Stimulated activated effector memory CD8-positive, alpha-beta T cell treated with anti-CD3 and anti-CD28 coated beads, Interleukin-12 subunit alpha, Interleukin-12 subunit beta, amount 100 ng/mL, for 72 hours (primary cell): Measurements from ENCODE around the gene SBF1.

Source experiments
- ATAC-seq: fragments of 150-1000 bp; cut with Tn5 transposase; 2 replicates; pipeline ENCODE4 v1.10.0; 2021
- DNase-seq, 2 donors: peaks; one replicate each; pipeline ENCODE4 v3.0.0; 2021 to 2022; ENCODE audit warnings: low spot score in 2 of 2
- H3K27ac Mint-ChIP-seq: one replicate; pipeline ENCODE4 v1.8.0; 2022; ENCODE audit warnings: mild to moderate bottlenecking, mixed read lengths
- H3K36me3 Mint-ChIP-seq: one replicate; pipeline ENCODE4 v1.8.0; 2022; ENCODE audit warnings: mild to moderate bottlenecking, mixed read lengths
- H3K4me1 Mint-ChIP-seq: one replicate; pipeline ENCODE4 v1.8.0; 2022; ENCODE audit warnings: mixed read lengths
- H3K4me3 Mint-ChIP-seq: one replicate; pipeline ENCODE4 v1.8.0; 2022; ENCODE audit warnings: mild to moderate bottlenecking, mixed read lengths
- H3K9me3 Mint-ChIP-seq: one replicate; pipeline ENCODE4 v1.8.0; 2022; ENCODE audit warnings: mixed read lengths

Gene SBF1

DNA sequence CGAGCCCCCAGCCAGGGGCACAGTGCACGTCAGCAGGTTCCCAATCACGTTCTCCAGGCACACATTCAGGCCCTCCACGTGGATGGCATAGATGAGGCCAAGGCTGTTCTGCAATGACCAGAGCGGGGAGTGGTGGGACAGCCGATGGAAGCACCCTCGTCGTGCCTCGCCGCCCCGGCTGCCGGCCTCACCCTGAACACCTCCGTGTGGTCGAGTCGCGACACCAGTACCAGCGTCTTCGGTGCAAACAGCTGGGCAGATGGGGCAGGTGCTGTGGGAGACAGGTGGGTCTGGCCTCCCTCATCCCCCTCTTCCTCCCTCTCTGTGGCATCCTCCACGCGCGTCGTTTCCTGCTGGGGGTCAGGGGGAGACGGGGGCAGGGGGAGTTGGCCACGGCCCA lies 7.5 kb downstream of the SBF1 start:
- DNase-seq (no peak), ATAC-seq (no peak)
- no peaks in the 10 kb centered on the region for H3K9me3 Mint-ChIP-seq
- H3K27ac Mint-ChIP-seq, result peak overlapping the region; percentile 88
- no peak overlapping the region for H3K4me3 Mint-ChIP-seq
- peaks cover 62% of the 10 kb centered on the region for H3K36me3 Mint-ChIP-seq
- H3K4me1 Mint-ChIP-seq, result peaks cover 55% of the 10 kb centered on the region

DNA sequence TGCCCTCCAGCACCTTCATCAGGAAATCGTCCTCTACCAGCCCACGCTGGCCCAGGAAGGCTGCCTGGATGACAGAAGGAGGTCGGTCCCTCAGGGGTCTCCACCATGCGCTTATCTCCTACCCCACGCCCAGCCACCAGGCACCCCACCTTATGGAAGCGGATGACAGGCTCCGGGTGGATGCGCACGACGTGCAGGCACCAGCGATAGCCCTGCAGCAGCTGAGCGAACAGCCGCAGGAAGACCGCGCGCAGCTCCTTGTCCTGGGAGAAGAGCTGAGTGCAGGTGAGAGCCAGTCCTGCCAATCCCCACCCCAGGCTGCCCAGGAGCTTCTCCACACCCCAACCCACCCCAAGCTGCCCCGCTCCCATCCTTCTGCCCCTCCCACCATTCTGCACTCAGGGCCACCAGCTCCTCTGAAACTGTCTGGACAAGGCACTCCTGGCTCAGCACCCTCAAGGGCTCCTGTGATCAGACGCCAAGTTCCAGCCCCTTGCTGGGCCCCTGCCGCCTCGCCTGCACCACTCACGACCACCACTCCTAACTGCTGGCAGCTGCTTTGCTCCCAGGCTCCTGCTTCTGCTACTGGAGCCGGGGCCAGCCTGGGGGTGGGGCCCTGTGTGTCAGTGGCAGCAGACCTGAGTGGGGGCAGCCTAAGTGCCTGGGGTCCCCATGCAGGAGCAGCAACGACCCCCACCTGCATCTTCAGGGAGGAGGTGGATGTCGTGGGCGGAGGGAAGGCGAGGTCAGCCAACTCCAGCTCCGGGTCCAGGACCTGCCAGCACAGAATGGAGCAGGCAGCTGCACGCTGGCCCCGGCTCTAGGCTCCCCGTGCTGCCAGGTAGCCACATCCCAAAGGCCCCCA lies 9.5 kb downstream of the SBF1 start:
- H3K27ac Mint-ChIP-seq, result peak overlapping the region; percentile 88
- ATAC-seq (no peak), DNase-seq (no peak)
- peaks cover 35% of the 10 kb centered on the region for H3K4me1 Mint-ChIP-seq
- no peaks in the 10 kb centered on the region for H3K9me3 Mint-ChIP-seq
- H3K36me3 Mint-ChIP-seq, result peaks cover 72% of the 10 kb centered on the region
- H3K4me3 Mint-ChIP-seq, result no peak overlapping the region

DNA sequence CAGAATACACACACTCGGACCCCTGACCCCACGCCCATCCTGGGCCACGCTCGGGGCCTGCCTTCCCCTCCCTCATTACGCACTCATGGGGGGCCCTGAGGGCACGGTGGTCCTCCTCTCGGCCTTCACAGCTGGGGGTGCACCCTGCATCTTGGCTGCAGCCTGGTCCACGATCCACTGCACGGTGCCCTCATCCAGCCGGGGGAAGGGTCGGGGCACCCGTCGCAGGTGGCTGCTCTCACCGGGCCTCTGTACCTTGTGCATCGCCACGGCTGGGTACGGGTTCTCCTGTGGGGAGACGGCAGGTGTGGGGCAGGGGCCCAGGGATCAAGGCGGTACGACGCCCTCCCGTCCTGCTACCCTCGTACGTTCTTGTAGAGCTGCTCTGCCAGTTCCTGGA lies 10.4 kb downstream of the SBF1 start:
- H3K4me3 Mint-ChIP-seq, result no peak overlapping the region
- H3K36me3 Mint-ChIP-seq, result peaks cover 74% of the 10 kb centered on the region
- H3K4me1 Mint-ChIP-seq, result peaks cover 26% of the 10 kb centered on the region
- ATAC-seq (no peak), DNase-seq (no peak)
- H3K9me3 Mint-ChIP-seq, result no peaks in the 10 kb centered on the region
- no peak overlapping the region for H3K27ac Mint-ChIP-seq

DNA sequence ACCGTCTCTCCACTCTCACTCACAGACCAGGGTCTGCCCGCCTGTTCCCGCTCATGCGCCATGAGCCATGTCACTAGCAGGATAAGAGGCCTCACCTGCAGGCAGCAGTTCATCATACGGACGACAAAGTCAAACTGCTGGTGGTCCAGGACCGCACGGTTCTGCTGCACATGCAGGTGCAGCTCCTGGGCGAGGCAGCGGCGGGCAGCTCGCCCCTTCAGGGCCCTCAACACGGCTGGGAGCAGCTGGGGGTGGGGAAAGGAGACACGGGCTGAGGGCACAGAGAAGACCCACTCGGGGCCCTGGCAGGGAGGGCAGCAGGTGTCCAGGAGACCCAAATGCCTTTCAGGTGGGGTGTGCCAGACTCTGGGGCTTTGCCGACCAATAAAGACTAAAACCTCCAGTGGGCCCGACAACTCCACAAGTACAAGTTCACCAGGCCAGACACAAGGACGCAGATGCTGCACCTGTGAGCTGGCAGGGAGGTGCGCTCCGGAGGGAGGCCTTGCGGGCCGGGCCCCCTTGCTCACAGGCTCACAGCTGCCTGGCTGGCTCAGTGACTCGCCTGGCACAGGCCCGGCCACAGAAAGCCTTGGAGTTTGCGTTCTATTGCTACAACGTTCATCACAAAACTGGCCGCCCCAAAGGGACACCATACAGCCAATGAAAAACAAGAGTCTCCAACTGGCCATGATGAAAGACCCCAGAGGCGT lies 11.5 kb downstream of the SBF1 start:
- H3K4me3 Mint-ChIP-seq, result no peak overlapping the region
- H3K9me3 Mint-ChIP-seq, result no peaks in the 10 kb centered on the region
- H3K27ac Mint-ChIP-seq, result peak overlapping the region; percentile 65
- H3K4me1 Mint-ChIP-seq, result peaks cover 20% of the 10 kb centered on the region
- no peak for ATAC-seq
- H3K36me3 Mint-ChIP-seq, result peaks cover 78% of the 10 kb centered on the region
- no peak for DNase-seq

DNA sequence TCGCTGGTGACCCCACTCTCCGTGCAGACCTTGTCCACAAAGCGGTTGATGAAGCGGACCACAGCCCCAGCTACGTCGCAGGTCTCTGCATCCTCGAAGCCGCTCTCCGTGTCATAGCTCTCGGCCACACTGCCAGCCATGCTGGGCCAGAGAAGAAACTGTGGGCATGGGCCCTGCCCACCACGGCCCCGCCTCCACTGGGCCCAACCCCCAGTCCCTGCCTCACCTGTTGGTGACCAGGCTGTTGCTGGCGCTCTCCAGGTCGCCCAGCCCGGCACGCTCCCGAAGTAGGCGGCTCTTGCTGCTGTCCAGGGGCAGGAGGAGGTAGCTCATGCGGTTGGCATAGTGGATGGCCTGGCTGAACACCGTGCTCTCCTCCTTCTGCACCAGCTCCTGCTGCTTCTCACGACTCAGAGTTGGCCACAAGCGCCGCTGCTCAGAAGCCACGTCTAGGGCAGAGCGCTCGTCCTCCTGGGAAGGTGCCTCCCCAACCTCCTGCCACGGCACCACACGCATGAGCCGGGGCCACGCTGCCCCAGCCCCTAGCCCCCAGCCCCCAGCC lies 12.8 kb downstream of the SBF1 start:
- Mint-ChIP-seq H3K36me3 (peaks cover 85% of the 10 kb centered on the region), H3K4me1 (peaks cover 24% of the 10 kb centered on the region), H3K9me3 (no peaks in the 10 kb centered on the region), H3K27ac (no peak overlapping the region), H3K4me3 (no peak overlapping the region)
- DNase-seq, result no peak
- no peak for ATAC-seq

DNA sequence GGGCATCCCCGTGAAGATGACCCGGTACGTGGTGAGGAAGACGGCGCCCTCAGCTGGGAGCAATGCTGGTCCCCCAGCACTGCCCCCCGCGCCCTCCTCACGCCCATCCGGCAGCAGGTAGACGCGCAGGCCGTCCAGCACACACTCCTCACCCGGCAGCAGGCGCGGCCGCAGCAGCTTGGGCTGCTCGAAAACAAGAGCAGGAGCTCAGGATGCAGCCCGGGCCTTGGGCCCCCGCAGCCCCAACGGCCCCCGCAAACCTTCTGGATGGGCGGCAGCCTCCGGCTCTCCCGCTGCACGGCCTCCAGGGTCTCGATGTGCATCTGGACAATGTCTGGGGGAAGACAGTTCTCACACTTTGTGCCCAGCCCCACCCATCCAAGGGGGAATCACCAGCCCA lies 13.3 kb downstream of the SBF1 start:
- Mint-ChIP-seq H3K9me3 (no peaks in the 10 kb centered on the region), H3K4me1 (peaks cover 22% of the 10 kb centered on the region), H3K4me3 (no peak overlapping the region), H3K27ac (peak overlapping the region; percentile 76), H3K36me3 (peaks cover 85% of the 10 kb centered on the region)
- ATAC-seq (no peak), DNase-seq (no peak)

DNA sequence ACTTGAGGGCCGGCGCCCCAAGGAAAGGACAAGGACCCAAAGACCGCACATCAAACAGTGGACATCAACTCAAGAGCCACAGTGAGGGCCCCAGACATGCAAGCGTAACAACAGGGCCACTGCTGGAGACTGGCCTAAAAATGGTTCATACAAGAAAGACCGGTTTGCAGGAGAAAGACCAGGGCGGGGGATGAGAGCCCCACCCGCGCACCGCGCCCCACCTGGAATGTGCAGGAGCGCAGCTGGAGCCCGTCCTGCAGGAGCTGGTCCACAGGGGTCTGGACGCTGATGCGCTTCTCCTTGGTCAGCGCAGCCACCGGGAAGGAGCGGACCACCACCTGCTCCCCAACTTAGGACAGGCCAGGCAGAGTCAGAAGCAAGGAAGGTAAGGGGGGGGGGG lies 13.9 kb downstream of the SBF1 start:
- no peak for DNase-seq
- Mint-ChIP-seq H3K4me1 (peaks cover 16% of the 10 kb centered on the region), H3K27ac (peak overlapping the region; percentile 76)

DNA sequence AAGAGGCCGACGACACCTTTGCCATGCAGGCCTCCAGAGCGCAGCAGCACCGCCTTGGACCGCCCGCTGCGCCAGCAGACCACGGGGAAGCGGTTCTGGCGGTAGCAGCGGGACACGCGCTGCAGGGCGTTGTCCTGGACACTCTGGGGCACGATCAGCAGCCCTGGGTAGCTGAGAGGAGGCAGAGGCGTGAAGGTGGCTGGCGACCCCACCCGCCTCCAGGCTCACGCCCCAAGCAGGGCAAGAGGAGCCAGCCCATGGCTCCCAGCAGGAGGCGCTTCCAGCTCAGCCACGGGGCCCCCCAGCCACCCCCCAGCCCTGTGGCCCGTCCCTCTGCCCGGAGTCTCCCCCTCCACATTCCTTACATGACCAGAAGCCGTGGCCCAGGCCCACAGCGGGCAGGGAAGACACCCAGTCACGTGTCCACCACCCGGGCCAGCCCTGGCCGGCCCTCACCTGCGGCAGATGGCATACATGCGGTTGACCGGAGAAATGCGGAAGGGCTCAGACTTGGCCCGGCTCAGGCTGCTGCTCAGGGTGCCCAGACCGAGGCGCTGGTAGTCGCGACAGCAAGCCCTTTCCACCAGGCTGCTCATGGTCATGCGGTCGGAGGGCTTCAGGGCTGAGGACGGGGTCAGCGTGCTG lies 15.2 kb downstream of the SBF1 start:
- Mint-ChIP-seq H3K9me3 (no peaks in the 10 kb centered on the region), H3K4me1 (peaks cover 18% of the 10 kb centered on the region), H3K36me3 (peaks cover 74% of the 10 kb centered on the region), H3K4me3 (no peak overlapping the region), H3K27ac (no peak overlapping the region)
- ATAC-seq, result no peak
- no peak for DNase-seq

More for the DNA sequence above, 13.9 kb downstream of the SBF1 start:
- no peak for ATAC-seq
- Mint-ChIP-seq H3K9me3 (no peaks in the 10 kb centered on the region), H3K4me3 (no peak overlapping the region), H3K36me3 (peaks cover 80% of the 10 kb centered on the region)

DNA sequence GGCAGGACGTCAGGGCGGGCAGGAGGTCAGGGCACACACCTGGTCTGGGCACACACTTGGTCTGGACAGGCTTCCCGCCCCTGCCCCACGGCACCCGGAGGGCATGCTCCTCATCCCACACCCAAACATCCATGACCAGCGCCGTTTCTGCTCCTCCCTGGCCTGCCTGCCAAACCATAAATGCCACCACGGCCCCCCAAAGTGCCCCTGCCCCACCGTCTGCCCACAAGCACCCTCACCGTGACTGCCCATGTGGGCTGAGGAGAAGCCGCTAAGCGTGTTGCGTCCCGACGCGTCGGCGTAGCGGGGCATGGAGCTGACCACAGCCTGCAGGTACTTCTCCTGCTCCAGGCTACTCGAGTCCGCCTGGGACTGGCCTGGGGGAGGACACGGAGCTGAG lies 15.8 kb downstream of the SBF1 start:
- DNase-seq, result no peak
- no peak overlapping the region for H3K27ac Mint-ChIP-seq
- ATAC-seq, result no peak
- H3K4me3 Mint-ChIP-seq, result no peak overlapping the region
- peaks cover 24% of the 10 kb centered on the region for H3K4me1 Mint-ChIP-seq
- peaks cover 74% of the 10 kb centered on the region for H3K36me3 Mint-ChIP-seq
- no peaks in the 10 kb centered on the region for H3K9me3 Mint-ChIP-seq

DNA sequence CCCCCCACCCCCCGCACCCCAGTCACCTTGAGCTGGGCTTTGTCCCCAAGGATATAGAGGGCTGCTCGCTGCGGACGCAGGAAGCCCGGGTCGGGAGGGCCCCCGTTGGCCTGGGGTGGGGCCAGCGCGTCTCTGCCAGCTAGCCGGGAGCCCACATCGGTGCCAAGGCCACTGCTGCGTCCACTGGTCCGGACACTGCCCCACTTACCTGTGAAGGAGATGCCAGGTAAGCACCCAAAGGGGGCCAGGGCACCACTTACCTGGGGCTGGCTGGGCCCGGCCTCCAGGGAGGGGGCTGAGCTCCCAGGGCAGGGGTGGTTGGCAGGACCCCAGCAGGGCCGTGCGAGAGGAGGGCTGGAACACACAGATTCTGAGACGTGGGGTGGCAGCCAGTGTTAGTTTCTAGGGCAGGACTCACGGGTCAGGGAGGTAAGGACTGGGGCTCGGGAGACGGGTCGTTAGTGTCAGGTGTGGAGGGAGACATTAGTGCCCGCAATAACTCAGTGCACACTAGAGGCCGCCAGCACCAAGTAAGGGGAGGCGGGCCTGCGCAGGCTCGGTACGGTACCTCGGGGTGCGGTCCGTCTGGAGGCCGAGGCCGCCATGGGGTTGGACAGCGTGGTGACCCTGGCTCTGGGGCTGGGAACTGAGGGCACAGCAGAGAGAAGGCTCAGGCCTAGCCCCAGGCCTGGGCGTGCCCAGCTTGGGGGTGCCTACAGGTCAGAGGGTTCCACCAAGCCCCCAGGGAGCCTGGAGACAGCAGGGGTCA lies 18.2 kb downstream of the SBF1 start:
- Mint-ChIP-seq H3K36me3 (peaks cover 78% of the 10 kb centered on the region), H3K27ac (peak overlapping the region; percentile 61), H3K4me1 (peaks cover 40% of the 10 kb centered on the region), H3K9me3 (no peaks in the 10 kb centered on the region), H3K4me3 (no peak overlapping the region)
- no peak for DNase-seq
- ATAC-seq, result no peak

DNA sequence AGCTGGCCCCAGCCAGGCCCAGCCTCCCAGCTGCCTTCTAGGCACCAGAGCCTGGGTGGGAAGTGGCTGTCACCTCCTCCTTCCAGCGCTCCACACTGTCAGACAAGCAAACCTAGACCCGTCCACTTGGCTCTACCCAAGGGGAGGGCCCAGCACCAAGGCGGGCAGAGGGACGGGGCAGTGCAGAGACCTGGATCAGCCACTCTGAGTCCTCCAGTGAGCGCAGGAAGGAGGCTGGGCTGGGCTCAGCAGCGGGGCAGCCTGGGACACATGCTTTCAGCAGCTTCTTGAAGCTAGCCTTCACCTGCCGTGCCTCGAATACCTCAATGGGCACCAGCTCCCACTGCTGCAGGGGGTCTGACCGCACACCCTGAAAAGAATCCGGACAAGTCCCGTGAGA lies 18.8 kb downstream of the SBF1 start:
- peak overlapping the region; percentile 54 for H3K27ac Mint-ChIP-seq

DNA sequence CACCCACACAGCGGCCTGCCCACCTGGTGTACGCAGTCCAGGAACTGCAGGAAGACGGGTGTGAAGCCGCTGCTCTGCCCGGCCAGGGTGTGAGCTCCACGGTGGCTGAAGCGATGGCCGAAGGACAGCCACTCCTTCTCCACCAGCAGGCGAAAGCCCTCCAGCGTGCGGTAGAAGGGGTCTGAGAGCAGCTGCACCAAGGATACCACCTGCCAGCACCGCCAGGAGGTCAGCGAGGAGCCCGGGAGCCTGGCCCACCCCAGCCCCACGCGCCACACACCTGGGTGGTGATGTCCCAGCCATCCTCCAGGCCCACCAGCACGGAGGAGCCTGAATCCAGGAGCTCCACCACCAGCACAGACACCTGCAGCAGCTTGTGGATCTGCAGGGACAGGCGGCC lies 19.6 kb downstream of the SBF1 start:
- Mint-ChIP-seq H3K4me3 (no peak overlapping the region), H3K36me3 (peaks cover 82% of the 10 kb centered on the region), H3K27ac (peak overlapping the region; percentile 94)

More for the DNA sequence above, 18.8 kb downstream of the SBF1 start:
- DNase-seq (no peak), ATAC-seq (no peak)
- H3K9me3 Mint-ChIP-seq, result no peaks in the 10 kb centered on the region
- H3K4me3 Mint-ChIP-seq, result no peak overlapping the region
- H3K4me1 Mint-ChIP-seq, result peaks cover 40% of the 10 kb centered on the region
- peaks cover 82% of the 10 kb centered on the region for H3K36me3 Mint-ChIP-seq

DNA sequence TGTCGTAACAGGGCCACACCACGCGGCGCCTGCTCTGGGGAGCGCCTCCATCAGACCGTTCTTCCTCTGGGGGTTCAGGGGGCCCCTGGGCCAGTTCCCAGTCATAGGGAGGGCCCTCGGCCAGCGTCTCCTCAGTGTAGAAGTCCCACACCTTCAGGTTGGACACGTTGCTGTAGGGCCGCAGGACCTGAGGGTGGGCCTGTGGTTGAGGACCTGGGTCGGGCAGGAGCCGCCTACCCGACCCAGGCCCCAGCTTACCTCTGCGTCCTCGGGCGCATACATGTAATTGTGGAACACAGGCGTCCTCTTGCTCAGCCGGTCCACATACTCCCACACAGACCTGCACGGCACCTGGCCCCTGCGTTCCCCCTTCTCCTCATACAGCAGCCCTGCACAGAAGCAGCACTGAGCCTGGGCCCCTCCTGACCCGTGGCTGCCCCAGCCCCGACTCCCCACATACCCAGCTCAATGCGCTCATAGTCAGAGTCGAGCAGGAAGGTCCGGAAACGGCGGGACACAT lies 20.2 kb downstream of the SBF1 start:
- ATAC-seq (no peak), DNase-seq (no peak)
- Mint-ChIP-seq H3K9me3 (no peaks in the 10 kb centered on the region), H3K4me3 (no peak overlapping the region), H3K36me3 (peaks cover 85% of the 10 kb centered on the region), H3K4me1 (peaks cover 43% of the 10 kb centered on the region), H3K27ac (peak overlapping the region; percentile 94)

More for the DNA sequence above, 19.6 kb downstream of the SBF1 start:
- DNase-seq (no peak), ATAC-seq (no peak)
- H3K9me3 Mint-ChIP-seq, result no peaks in the 10 kb centered on the region
- H3K4me1 Mint-ChIP-seq, result peaks cover 40% of the 10 kb centered on the region

DNA sequence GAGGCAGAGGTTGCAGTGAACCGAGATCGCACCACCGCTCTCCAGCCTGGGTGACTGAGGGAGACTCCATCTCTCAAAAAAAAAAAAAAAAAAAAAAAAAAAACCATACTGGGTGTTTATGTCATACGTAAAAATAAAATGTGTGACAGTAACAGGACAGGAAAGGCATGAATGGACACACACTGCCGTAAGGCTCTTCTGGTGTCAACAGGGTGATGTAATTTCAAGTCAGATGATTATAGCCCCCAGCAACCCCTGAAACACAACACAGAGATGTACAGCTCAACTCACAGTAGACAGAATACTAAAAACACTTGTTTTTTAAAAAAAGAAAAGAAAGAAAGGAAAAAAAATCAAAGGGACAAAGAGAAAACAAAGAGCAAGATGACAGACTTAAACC lies 22.2 kb downstream of the SBF1 start:
- Mint-ChIP-seq H3K36me3 (peaks cover 88% of the 10 kb centered on the region), H3K4me1 (peaks cover 50% of the 10 kb centered on the region), H3K9me3 (no peaks in the 10 kb centered on the region), H3K27ac (peak overlapping the region; percentile 94), H3K4me3 (peak overlapping the region; percentile 54)
- no peak for DNase-seq
- no peak for ATAC-seq
